WTC11 (cell line): ENCODE results near the gene CHRNA1. TPM values are rescaled to one million over a fixed set of nuclear protein-coding genes. Genes with fewer than 3 reads are reported as not detected.
A peak's percentile ranks its signal among the peaks of the same experiment; 100 is the strongest.

Experiments used
- ATAC-seq: fragments of 200-7000 bp; cut with Tn5 transposase; 2 replicates; pipeline ENCODE4 v1.10.0; 2021; ENCODE audit warnings: mild to moderate bottlenecking, moderate library complexity
- CTCF ChIA-PET: fragments of 300-600 bp; sonication (Branson Sonifier 250); formaldehyde crosslinking; loops from one replicate; lab custom pipeline; 2021; ENCODE audit warnings: antibody characterized with exemption; lab: Charles Lee
- POLR2A ChIA-PET: fragments of 350-600 bp; sonication (Branson Sonifier 250); formaldehyde crosslinking; loops from one replicate; lab custom pipeline; 2021; ENCODE audit warnings: antibody characterized with exemption; lab: Charles Lee
- DNase-seq: peaks from one replicate; pipeline ENCODE4 v3.0.0; 2021; ENCODE audit warnings: low spot score
- H3K27ac Mint-ChIP-seq: 2 replicates; pipeline ENCODE4 v1.8.0; 2021; ENCODE audit warnings: mixed read lengths
- H3K27me3 Mint-ChIP-seq: 2 replicates; pipeline ENCODE4 v1.8.0; 2021; ENCODE audit warnings: low read depth, mild to moderate bottlenecking, moderate library complexity, mixed read lengths
- H3K36me3 Mint-ChIP-seq: 2 replicates; pipeline ENCODE4 v1.8.0; 2021; ENCODE audit warnings: mixed read lengths
- H3K4me1 Mint-ChIP-seq: 2 replicates; pipeline ENCODE4 v1.8.0; 2022; ENCODE audit warnings: mixed read lengths
- H3K4me3 Mint-ChIP-seq: 2 replicates; pipeline ENCODE4 v1.8.0; 2021; ENCODE audit warnings: mild to moderate bottlenecking, moderate library complexity, mixed read lengths
- H3K9me3 Mint-ChIP-seq: 2 replicates; pipeline ENCODE4 v1.8.0; 2021; ENCODE audit warnings: mixed read lengths
- ATF1 ChIP-seq: sonication (generic); formaldehyde crosslinking; IDR thresholded peaks from 2 replicates; pipeline ENCODE4 v1.8.1; 2023; ENCODE audit warnings: mild to moderate bottlenecking, moderate library complexity, missing genetic modification reagents
- ATF6 ChIP-seq: sonication (generic); formaldehyde crosslinking; IDR thresholded peaks from 2 replicates; pipeline ENCODE4 v1.8.1; 2023; ENCODE audit warnings: mild to moderate bottlenecking, missing genetic modification reagents
- CREB1 ChIP-seq: sonication (generic); formaldehyde crosslinking; IDR thresholded peaks from 2 replicates; pipeline ENCODE4 v1.8.0; 2023; ENCODE audit warnings: mild to moderate bottlenecking, missing genetic modification reagents
- ETV6 ChIP-seq: sonication (generic); formaldehyde crosslinking; IDR thresholded peaks from 2 replicates; pipeline ENCODE4 v1.8.1; 2022; ENCODE audit warnings: mild to moderate bottlenecking, missing genetic modification reagents
- MAX ChIP-seq: sonication (generic); formaldehyde crosslinking; IDR thresholded peaks from 2 replicates; pipeline ENCODE4 v1.8.0; 2022; ENCODE audit warnings: mild to moderate bottlenecking, missing genetic modification reagents
- NFATC4 ChIP-seq: fragments of 250-450 bp; sonication (Bioruptor Pico); IDR thresholded peaks from 2 replicates; pipeline ENCODE4 v1.9.0; 2021; ENCODE audit warnings: mild to moderate bottlenecking
- NFE2L1 ChIP-seq: sonication (generic); formaldehyde crosslinking; IDR thresholded peaks from 2 replicates; pipeline ENCODE4 v1.8.1; 2023; ENCODE audit warnings: missing genetic modification reagents
- NFYB ChIP-seq: sonication (generic); formaldehyde crosslinking; conservative IDR thresholded peaks from 2 replicates; pipeline ENCODE4 v1.8.0; 2022; ENCODE audit warnings: low read depth, missing genetic modification reagents
- PREB ChIP-seq: sonication (generic); formaldehyde crosslinking; IDR thresholded peaks from 2 replicates; pipeline ENCODE4 v1.8.1; 2022; ENCODE audit warnings: mild to moderate bottlenecking, missing genetic modification reagents, moderate library complexity, borderline replicate concordance
- PRRX2 ChIP-seq: fragments of 250-450 bp; sonication (Bioruptor Pico); IDR thresholded peaks from 2 replicates; pipeline ENCODE4 v1.8.0; 2021; ENCODE audit warnings: mild to moderate bottlenecking
- SMAD3 ChIP-seq: sonication (generic); formaldehyde crosslinking; IDR thresholded peaks from 2 replicates; pipeline ENCODE4 v1.8.0; 2022; ENCODE audit warnings: missing genetic modification reagents, mild to moderate bottlenecking, borderline replicate concordance
- TCF7 ChIP-seq: sonication (generic); formaldehyde crosslinking; IDR thresholded peaks from 2 replicates; pipeline ENCODE4 v1.8.0; 2022; ENCODE audit warnings: mild to moderate bottlenecking, low read depth, missing genetic modification reagents, moderate library complexity
- TEAD1 ChIP-seq: sonication (generic); formaldehyde crosslinking; IDR thresholded peaks from 2 replicates; pipeline ENCODE4 v1.8.0; 2022; ENCODE audit warnings: mild to moderate bottlenecking, missing genetic modification reagents
- ZNF232 ChIP-seq: sonication (generic); formaldehyde crosslinking; IDR thresholded peaks from 2 replicates; pipeline ENCODE4 v1.8.0; 2022; ENCODE audit warnings: mild to moderate bottlenecking, missing genetic modification reagents
- ZNF423 ChIP-seq: fragments of 250-450 bp; sonication (Bioruptor Pico); IDR thresholded peaks from 2 replicates; pipeline ENCODE4 v2.1.2; 2022; ENCODE audit warnings: mild to moderate bottlenecking, moderate library complexity
- ZNF512 ChIP-seq: sonication (generic); formaldehyde crosslinking; IDR thresholded peaks from 2 replicates; pipeline ENCODE4 v1.8.1; 2022; ENCODE audit warnings: missing genetic modification reagents, borderline replicate concordance
- total RNA-seq: library from RNA; stranded (reverse); gene quantifications from 3 replicates; pipeline ENCODE4 v1.2.3, GENCODE V29; 2021
- TF ChIP-seq, protein P1 (sequence below): sonication (generic); formaldehyde crosslinking; IDR thresholded peaks from 2 replicates; pipeline ENCODE4 v1.8.0; 2022; ENCODE audit warnings: mild to moderate bottlenecking, missing genetic modification reagents

Gene CHRNA1
- total RNA-seq, 1 experiment from 2014 or later, result not detected

DNA sequence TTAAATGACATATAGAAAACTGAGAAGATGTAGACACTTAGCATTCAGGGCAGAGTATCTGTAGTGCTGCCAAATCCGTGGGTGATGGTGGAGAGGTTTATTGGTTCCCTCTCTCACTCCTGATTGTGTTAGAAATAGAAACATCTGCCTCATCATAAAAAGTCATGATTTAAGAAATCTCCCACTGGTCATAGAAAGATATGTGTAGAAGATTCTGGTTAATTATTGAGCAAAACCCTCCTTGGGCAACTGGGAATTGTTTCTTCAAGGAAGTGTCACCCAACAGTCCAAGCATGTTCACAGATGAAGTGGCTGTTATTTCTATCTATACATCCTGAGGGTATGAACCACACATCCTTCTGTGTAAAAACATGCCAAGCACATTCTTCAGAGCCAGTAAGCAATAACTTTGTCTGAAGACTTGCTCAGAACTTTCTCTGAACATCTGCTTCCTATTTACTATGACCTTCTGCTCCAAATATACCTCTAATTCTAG is 33.6 kb upstream of the CHRNA1 start:
- ChIA-PET POLR2A (interaction anchor here (1.0 kb wide), 1 partner anchor 9 kb away, joined by 6 read pairs; no protein-coding TSS in a partner anchor), CTCF (interaction anchor here (6.0 kb wide), 1 partner anchor 26 kb away, joined by 35 read pairs; no protein-coding TSS in a partner anchor)
- Mint-ChIP-seq H3K27me3 (no peaks in the 10 kb centered on the region), H3K27ac (peak overlapping the region; percentile 46; the same call in 1 of the 2 replicates), H3K36me3 (peaks cover 16% of the 10 kb centered on the region), H3K4me1 (peaks cover 55% of the 10 kb centered on the region), H3K9me3 (no peaks in the 10 kb centered on the region), H3K4me3 (no peak overlapping the region)
- DNase-seq, result no peak
- TF ChIP-seq ZNF423 (CRISPR knock-in tag) (no peak), ZNF232 (no peak), MAX (CRISPR knock-in tag) (no peak), PREB (CRISPR knock-in tag) (no peak)
- TF ChIP-seq, protein P1, sequence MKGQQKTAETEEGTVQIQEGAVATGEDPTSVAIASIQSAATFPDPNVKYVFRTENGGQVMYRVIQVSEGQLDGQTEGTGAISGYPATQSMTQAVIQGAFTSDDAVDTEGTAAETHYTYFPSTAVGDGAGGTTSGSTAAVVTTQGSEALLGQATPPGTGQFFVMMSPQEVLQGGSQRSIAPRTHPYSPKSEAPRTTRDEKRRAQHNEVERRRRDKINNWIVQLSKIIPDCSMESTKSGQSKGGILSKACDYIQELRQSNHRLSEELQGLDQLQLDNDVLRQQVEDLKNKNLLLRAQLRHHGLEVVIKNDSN (CRISPR knock-in tag), result no peak
- TF ChIP-seq, all 79 proteins: peak for 0
- ATAC-seq, result no peak

GRCh38 chr2:174796319-174796771 is 32.1 kb upstream of the CHRNA1 start:
- CTCF ChIA-PET, result interaction anchor here (1.0 to 6.0 kb wide), 7 partner anchors 14 to 194 kb away, joined by 3 to 35 read pairs (median 5); no protein-coding TSS in a partner anchor
- TF ChIP-seq NFATC4, result no peak
- TF ChIP-seq ZNF512 (CRISPR knock-in tag), result no peak
- TF ChIP-seq ATF1 (CRISPR knock-in tag), result no peak
- no peak for TF ChIP-seq ETV6 (CRISPR knock-in tag)
- no peak for TF ChIP-seq NFYB (CRISPR knock-in tag)
- TF ChIP-seq NFE2L1 (CRISPR knock-in tag), result no peak
- TF ChIP-seq TEAD1 (CRISPR knock-in tag), result no peak
- no peak for TF ChIP-seq ATF6
- TF ChIP-seq PRRX2 (CRISPR knock-in tag), result no peak
- no peak for TF ChIP-seq CREB1 (CRISPR knock-in tag)
- TF ChIP-seq SMAD3 (CRISPR knock-in tag), result no peak
- TF ChIP-seq TCF7 (CRISPR knock-in tag), result no peak
- TF ChIP-seq, all 79 proteins: peak for 0
- peak; percentile 93 for ATAC-seq
- POLR2A ChIA-PET, result no interaction called here
- DNase-seq, result no peak
- H3K4me3 Mint-ChIP-seq, result peak overlapping the region; percentile 14; the same call in 1 of the 2 replicates
- peaks cover 65% of the 10 kb centered on the region for H3K4me1 Mint-ChIP-seq
- H3K27ac Mint-ChIP-seq, result peak overlapping the region; percentile 54
- H3K9me3 Mint-ChIP-seq, result no peaks in the 10 kb centered on the region
- H3K36me3 Mint-ChIP-seq, result peaks cover 12% of the 10 kb centered on the region
- no peaks in the 10 kb centered on the region for H3K27me3 Mint-ChIP-seq
